GM12892 (cell line): Measurements from ENCODE around the gene SERPINB7.

ENCODE experiments used
- POLR2A ChIP-seq: IDR thresholded peaks from 2 replicates; pipeline ENCODE4 v1.6.1; 2011; ENCODE audit warnings: low read depth, low read length, control low read depth
- POLR2AphosphoS5 ChIP-seq: IDR thresholded peaks from 2 replicates; pipeline ENCODE4 v1.6.1; 2011; ENCODE audit warnings: low read depth, low read length, control low read depth
- TAF1 ChIP-seq: IDR thresholded peaks from 2 replicates; pipeline ENCODE4 v1.6.1; 2011; ENCODE audit warnings: low read depth, mild to moderate bottlenecking, control low read depth, low read length, borderline replicate concordance

DNA sequence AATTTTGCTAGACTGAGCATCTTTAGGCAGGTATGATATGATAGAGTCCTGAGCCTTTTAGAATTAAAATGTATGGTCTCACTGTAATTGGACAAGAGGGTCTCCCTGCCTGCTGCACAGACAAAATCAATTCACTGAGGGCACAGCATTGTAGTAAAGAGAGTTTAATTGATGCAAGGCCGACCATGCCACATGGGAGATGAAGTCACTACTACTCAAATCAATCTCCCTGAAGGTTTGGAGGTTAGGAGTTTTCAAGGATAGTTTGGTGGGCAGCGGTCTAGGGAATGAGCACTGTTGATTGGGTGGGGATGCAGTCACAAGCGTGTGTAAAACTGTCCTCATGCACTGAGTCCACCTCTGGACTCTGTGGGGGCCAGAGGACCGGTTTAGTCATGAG lies 26.1 kb downstream of the SERPINB7 start:
- TF ChIP-seq POLR2A = no peak
- no peak for TF ChIP-seq POLR2AphosphoS5
- no peak for TF ChIP-seq TAF1
